ENCODE measurements around the gene USP1. TPM values are rescaled to one million over a fixed set of nuclear protein-coding genes. Genes with fewer than 3 reads are reported as not detected.

USP1 gene
- total RNA-seq, 1 experiment from 2014 or later = 64.6 TPM

DNA sequence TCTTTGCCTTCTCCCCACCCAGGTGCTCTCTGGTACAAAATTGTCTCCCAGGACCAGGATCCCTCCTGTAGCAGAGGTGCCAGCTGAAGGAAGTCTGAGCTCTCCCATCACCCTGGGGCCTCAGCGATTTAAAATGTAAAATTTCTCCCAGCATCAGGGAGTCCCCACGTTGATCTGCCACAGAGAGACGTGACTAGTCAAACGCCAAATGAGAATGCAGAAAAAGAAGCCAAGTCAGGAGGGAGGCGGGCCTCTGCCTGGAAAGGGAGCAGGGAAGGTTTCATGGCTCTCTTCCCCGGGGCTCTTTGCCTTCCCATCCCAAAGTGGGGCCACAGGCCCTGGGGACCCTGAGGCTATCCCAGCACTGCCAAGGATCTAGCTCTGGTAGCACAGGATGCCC, 40.0 kb upstream of the USP1 start:
- TF ChIP-seq, protein P1, sequence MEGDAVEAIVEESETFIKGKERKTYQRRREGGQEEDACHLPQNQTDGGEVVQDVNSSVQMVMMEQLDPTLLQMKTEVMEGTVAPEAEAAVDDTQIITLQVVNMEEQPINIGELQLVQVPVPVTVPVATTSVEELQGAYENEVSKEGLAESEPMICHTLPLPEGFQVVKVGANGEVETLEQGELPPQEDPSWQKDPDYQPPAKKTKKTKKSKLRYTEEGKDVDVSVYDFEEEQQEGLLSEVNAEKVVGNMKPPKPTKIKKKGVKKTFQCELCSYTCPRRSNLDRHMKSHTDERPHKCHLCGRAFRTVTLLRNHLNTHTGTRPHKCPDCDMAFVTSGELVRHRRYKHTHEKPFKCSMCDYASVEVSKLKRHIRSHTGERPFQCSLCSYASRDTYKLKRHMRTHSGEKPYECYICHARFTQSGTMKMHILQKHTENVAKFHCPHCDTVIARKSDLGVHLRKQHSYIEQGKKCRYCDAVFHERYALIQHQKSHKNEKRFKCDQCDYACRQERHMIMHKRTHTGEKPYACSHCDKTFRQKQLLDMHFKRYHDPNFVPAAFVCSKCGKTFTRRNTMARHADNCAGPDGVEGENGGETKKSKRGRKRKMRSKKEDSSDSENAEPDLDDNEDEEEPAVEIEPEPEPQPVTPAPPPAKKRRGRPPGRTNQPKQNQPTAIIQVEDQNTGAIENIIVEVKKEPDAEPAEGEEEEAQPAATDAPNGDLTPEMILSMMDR (conservative IDR thresholded peaks at IDR 0.05) = no peak
- H3K27me3 Mint-ChIP-seq (ENCODE audit: low read depth) = peaks cover 5% of the 10 kb centered on the region
- H2AK5ac ChIP-seq (ENCODE audit: insufficient read length, low read length) = no peak overlapping the region
- no peak overlapping the region for H3K27ac ChIP-seq (ENCODE audit: insufficient read length, low read depth, low read length)
- no peak overlapping the region for H2BK5ac ChIP-seq (ENCODE audit: insufficient read length, low read length)
- no peaks in the 10 kb centered on the region; the same call in none of the 2 replicates for H3K4me1 ChIP-seq (ENCODE audit: insufficient read depth, low read length)
- H2BK12ac ChIP-seq (ENCODE audit: insufficient read length, low read depth, low read length) = no peak overlapping the region
- H3K9ac ChIP-seq (ENCODE audit: extremely low read depth, insufficient read length, low read length) = no peak overlapping the region
- H4K20me1 ChIP-seq (ENCODE audit: control insufficient read depth, insufficient read depth, insufficient read length) = no peaks in the 10 kb centered on the region
- no peak overlapping the region for H3K56ac ChIP-seq (ENCODE audit: insufficient read length, low read depth, low read length)
- no peak overlapping the region for H3K4me2 ChIP-seq (ENCODE audit: insufficient read depth, insufficient read length, low read length)
- WGBS (ENCODE audit: extremely low coverage, insufficient read length, low lambda C conversion rate) = no CpG with 5 or more reads among the region's 6 CpGs
- no peak overlapping the region for H2BK120ac ChIP-seq (ENCODE audit: low read depth, low read length, poor library complexity, severe bottlenecking)
- no peaks in the 10 kb centered on the region for H3K79me1 ChIP-seq (ENCODE audit: insufficient read depth, low read depth, low read length, poor library complexity, severe bottlenecking)
- H3K79me2 ChIP-seq (ENCODE audit: insufficient read depth, low read length) = no peaks in the 10 kb centered on the region
- H4K8ac ChIP-seq (replicated peaks; ENCODE audit: insufficient read length, low read depth, low read length) = no peak overlapping the region
- H3K18ac ChIP-seq (ENCODE audit: insufficient read length, low read depth, low read length) = no peak overlapping the region
- H3K4ac ChIP-seq (ENCODE audit: low read depth, low read length) = no peak overlapping the region
- no peaks in the 10 kb centered on the region for H3K27me3 ChIP-seq (ENCODE audit: insufficient read depth, low read length)
- peaks cover 23 to 24% of the 10 kb centered on the region in 2 experiments for H3K4me1 Mint-ChIP-seq
- H3K9me3 ChIP-seq (ENCODE audit: control insufficient read depth, low read depth, low read length) = no peaks in the 10 kb centered on the region
- no peak for DNase-seq
- no peak overlapping the region for H4K5ac ChIP-seq (ENCODE audit: insufficient read length, low read depth, low read length)
- H2BK20ac ChIP-seq (ENCODE audit: low read depth, low read length, poor library complexity, severe bottlenecking) = no peak overlapping the region
- H2BK15ac ChIP-seq (ENCODE audit: low read depth, low read length) = no peak overlapping the region
- no peak overlapping the region for H3K4me3 Mint-ChIP-seq
- H3K27ac Mint-ChIP-seq = no peak overlapping the region
- H3K23me2 ChIP-seq (ENCODE audit: insufficient read length, low read depth, low read length, poor library complexity, severe bottlenecking) = no peaks in the 10 kb centered on the region
- no peaks in the 10 kb centered on the region for H3K36me3 Mint-ChIP-seq (ENCODE audit: insufficient read depth in 1 of 3, low read depth in 3 of 3)
- H2AFZ ChIP-seq (ENCODE audit: low read length) = peak overlapping the region; percentile 88
- no peak overlapping the region for H3K14ac ChIP-seq (ENCODE audit: insufficient read depth, low read length)
- no peak overlapping the region for H4K91ac ChIP-seq (ENCODE audit: insufficient read length, low read depth, low read length)
- no peaks in the 10 kb centered on the region; a peak in 1 of 5 replicates for H3K9me3 Mint-ChIP-seq
- H3K23ac ChIP-seq (ENCODE audit: insufficient read length, low read depth, low read length) = no peak overlapping the region
- H3T11ph ChIP-seq (ENCODE audit: low read length) = no peak overlapping the region

All from H9 (cell line).